HG02610 (cell line): Measurements from ENCODE around the gene LUZP4.
"Not testable (repeated sequence)": the region's sequence is repeated elsewhere in the genome, so short reads cannot be mapped to it uniquely, and the experiment has no call there.

Source experiments
- ATAC-seq: cut with Tn5 transposase; IDR thresholded peaks from one replicate; pipeline ENCODE4 v1.9.1; 2021; ENCODE audit warnings: mild to moderate bottlenecking, moderate library complexity; ENCODE audit not compliant: unreplicated experiment

The LUZP4 gene

GRCh38 chrX:115289465-115289864 lies at the start of gene LUZP4:
Gene LUZP4, plus strand, starts transcription at chrX:115289715. Its CDS starts 45 bp downstream, at chrX:115289760.
- ATAC-seq: no peak

GRCh38 chrX:115251458-115252233 lies 37.9 kb upstream of the LUZP4 start:
- no peak for ATAC-seq

GRCh38 chrX:115255003-115255402 lies 34.5 kb upstream of the LUZP4 start:
- ATAC-seq: no peak

GRCh38 chrX:115257711-115258110 lies 31.8 kb upstream of the LUZP4 start:
- ATAC-seq: no peak

GRCh38 chrX:115259238-115259875 lies 30.2 kb upstream of the LUZP4 start:
- no peak for ATAC-seq

GRCh38 chrX:115260330-115260729 lies 29.2 kb upstream of the LUZP4 start:
- no peak for ATAC-seq

GRCh38 chrX:115261148-115261547 lies 28.4 kb upstream of the LUZP4 start:
- no peak for ATAC-seq

- ATAC-seq: no peak
These were observed 25.5 kb upstream of the LUZP4 start for GRCh38 chrX:115264009-115264408.

GRCh38 chrX:115266300-115266699 lies 23.2 kb upstream of the LUZP4 start:
- ATAC-seq: no peak

GRCh38 chrX:115268421-115268820 lies 21.1 kb upstream of the LUZP4 start:
- ATAC-seq: no peak

- ATAC-seq: no peak
These were observed 20.3 kb upstream of the LUZP4 start for GRCh38 chrX:115269051-115269683.

- ATAC-seq: no peak
These were observed 4.6 kb upstream of the LUZP4 start for GRCh38 chrX:115284877-115285276.

GRCh38 chrX:115297189-115297588 lies 7.7 kb downstream of the LUZP4 start:
- no peak for ATAC-seq

GRCh38 chrX:115311139-115311538 lies 21.6 kb downstream of the LUZP4 start:
- no peak for ATAC-seq

GRCh38 chrX:115311601-115312001 lies 22.1 kb downstream of the LUZP4 start:
- no peak for ATAC-seq

GRCh38 chrX:115318139-115318538 lies 28.6 kb downstream of the LUZP4 start:
- no peak for ATAC-seq

GRCh38 chrX:115322375-115322774 lies 32.9 kb downstream of the LUZP4 start:
- ATAC-seq: no peak

- ATAC-seq: no peak
These were observed 34.7 kb downstream of the LUZP4 start for GRCh38 chrX:115324194-115324593.

GRCh38 chrX:115329282-115329681 lies 39.8 kb downstream of the LUZP4 start:
- ATAC-seq: not testable (repeated sequence)

GRCh38 chrX:115330498-115331168 lies 41.1 kb downstream of the LUZP4 start:
- no peak for ATAC-seq

- no peak for ATAC-seq
These were observed 43.3 kb downstream of the LUZP4 start for GRCh38 chrX:115332832-115333231.
